Raji (cell line): ENCODE results near the gene LAMC2.

Source experiments
- POLR2A ChIP-seq: IDR thresholded peaks from 2 replicates; pipeline ENCODE4 v1.6.1; 2011; ENCODE audit warnings: low read depth, low read length, control low read depth; ENCODE audit not compliant: insufficient read depth

LAMC2 gene

DNA sequence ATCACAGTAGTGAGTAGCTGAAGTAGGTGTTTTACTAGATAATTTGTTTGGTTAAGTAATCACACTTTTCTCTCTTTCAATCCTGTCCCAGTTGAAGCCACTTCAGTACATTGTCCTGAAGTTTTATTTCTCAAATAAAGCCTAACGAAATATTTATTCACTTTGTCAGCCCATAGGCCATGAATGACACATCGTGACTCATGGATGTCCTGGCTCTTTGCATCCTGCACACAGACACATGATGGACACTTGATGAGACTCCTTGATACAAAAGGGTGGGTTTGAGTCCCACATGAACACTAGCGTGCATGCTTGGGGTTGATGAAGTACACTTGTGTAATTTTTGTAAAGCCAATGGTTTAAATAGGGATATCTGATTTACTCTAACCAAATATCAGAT, 22.7 kb upstream of the LAMC2 start:
- no peak for TF ChIP-seq POLR2A

DNA sequence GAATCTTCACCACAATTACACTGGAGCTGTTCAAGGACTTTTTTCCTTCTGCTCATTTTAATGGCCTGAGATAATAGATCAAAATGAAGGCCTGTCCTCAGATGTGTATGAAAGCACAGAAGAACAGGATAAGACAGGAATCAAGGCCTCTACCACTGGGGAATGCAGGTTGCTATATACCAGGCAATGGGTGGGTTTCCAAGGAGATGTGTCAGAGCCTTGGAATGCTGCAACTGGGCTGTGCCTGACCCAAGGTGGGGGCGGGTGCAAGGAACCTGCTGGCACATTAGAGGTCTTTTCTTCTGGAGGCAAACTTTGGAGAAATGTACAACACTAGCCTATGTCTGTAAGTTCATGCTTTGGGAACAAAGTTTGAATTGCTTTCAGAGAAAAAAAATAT, 21.7 kb upstream of the LAMC2 start:
- no peak for TF ChIP-seq POLR2A

DNA sequence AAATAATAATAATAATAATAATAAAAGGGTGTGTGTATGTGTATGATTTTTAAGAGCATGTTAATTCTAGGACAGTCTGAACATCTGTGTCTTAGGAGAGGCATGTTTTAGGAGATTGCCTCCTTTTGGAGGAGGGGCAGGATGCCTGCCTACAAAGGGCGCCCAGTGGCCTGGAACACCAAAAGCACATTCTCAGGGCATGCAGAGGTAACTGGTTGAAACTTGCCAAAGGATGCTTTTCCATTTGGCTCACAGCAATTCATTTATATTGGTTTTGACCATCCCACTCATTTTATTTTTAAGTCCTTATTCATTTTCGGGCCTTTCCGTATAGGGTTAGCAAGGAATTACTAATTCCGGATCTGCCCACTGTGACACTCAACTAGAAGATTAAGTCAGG, 21.1 kb upstream of the LAMC2 start:
- no peak for TF ChIP-seq POLR2A

DNA sequence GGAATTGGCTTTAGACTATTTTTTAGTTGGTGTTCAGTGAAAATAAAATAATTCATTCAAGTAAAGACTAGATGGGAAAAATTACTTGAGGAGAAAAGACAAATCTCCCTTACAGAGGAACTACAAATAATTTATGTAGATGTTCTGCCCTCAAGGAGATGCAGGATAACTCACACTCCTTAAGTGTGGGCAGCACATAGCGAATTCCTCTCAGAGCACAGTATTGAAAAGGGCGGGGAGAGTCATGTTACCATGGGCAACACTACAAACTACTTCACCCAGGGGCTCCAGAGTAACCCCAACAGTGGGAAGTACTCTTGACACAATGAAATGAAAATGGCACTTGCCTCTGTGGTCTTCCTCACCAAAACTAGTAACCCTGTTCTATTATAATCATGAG, 20.6 kb upstream of the LAMC2 start:
- no peak for TF ChIP-seq POLR2A

DNA sequence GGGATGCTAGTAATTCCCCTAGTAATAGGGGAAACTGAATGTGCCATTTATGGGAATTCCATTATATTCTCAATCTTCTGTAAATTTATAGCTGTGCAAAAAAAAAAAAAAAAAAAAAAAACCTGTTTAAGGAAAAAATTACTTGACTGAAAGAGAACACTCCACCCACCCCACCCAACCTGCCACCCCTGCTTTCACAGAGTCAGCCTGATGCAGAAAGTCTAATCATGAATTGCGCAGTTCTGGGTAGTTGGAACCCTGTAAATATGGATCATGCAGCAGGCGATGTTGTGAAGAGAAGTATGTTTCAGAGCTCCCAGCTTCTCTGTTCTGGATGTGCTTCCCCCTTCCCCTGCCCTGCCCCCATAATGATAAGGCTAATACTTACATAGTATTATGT, 19.6 kb upstream of the LAMC2 start:
- no peak for TF ChIP-seq POLR2A

DNA sequence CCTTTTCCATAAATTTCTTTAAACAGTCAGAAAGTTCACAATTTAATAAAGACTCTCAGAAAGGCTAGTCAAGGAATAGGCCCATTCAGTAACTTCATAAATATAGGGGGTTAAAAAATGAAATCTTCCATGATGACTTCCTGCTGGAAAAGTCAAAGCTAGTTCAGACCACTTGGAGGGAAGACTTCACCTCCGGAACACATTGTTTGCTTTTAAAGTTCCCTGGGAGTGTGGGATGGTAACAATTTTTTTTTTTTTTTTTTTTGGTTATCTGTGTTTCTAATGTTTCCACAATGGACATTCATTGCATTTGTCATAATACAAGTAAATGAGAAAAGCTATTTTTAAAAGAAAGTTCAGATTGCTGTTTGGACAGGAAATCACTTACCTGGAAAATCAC, 18.4 kb upstream of the LAMC2 start:
- TF ChIP-seq POLR2A, result no peak

DNA sequence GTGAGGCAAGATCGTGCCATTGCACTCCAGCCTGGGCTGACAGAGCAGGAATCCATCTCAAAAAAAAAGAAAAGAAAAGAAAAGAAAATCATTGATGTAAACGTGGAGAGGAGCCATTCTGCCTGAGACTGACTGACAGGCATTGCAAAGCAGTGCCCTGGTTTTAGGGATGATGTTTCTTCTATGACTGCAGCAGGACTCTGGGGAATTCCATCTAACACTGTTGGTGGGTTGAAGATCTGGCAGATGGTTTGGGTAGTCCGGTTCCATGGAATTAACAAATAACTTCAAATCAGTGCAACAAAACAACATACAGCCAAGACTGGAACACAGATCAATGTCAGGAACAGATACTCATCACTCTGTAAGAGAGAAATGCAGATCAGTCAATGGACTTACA, 17.8 kb upstream of the LAMC2 start:
- no peak for TF ChIP-seq POLR2A

DNA sequence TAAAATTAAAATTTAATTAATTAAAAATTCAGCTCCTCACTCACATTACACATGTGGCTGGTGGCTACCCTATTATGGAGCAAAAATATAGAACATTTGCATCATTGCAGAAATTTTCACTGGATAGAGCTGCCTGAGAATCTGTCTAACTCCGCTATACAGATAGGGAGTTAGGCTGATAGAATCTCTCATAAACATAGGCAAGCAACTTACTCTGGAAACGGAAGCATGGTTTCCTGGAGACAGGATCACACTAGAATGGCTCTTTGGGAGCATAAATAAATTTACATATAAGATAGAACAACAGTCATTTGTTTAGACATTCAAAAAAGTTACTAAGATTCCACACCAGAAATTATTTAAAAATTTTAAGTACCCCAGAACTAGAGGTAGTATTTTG, 12.2 kb upstream of the LAMC2 start:
- TF ChIP-seq POLR2A, result no peak

DNA sequence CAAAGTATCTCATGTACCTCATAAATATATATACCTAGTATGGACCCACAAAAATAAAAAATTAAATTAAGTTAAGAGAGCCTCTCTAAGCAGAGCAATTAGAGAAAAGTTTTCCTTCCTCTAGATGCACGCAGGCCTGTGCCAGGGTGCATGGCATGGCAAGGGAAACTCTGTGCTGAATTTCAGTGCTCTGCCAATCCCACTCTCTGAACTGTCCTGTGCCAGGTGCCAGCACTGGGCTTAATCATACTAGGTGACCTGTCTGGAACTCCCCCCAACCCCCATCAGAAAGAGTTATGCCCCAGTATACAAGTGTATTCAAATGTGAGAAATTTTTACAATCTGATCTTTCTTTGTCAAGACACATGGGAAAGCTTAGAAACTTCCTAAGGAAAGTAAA, 10.4 kb upstream of the LAMC2 start:
- no peak for TF ChIP-seq POLR2A

DNA sequence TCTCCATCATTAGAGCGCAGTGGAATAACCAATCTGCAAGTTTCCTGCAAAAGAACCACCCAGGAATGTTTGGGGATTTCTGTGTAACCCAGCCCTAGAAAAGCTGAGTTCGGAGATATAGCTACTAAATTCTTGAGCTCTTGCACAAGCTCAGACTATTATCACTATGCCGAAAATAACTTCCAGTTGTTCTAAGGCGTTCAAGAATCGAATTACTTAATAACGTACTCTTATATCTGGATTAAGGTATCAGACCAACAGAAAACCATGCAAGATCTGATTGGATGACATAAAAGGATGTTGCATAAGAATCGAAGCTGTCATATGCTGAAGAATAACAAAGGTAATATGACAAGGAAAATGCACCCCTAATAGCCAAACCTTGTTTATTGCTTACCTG, 7.5 kb upstream of the LAMC2 start:
- no peak for TF ChIP-seq POLR2A

DNA sequence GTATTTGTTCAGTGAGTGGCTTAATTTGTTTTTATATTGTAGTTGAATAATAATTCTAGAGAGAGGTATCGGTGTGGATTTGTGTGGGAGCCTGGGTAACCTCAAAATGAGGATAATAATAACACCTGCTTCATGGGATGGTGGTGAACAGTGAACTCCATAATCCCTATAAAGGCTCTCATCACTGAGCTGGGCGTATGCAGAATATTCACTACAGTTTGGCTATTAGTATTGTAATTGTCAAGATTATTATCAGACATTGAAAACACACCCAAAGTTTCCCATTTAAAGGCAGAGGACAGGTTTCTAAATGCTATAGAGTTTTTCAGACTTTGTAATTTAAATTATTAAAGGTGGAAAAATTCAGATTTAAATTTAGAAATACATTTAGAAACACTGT, 7.0 kb upstream of the LAMC2 start:
- no peak for TF ChIP-seq POLR2A

DNA sequence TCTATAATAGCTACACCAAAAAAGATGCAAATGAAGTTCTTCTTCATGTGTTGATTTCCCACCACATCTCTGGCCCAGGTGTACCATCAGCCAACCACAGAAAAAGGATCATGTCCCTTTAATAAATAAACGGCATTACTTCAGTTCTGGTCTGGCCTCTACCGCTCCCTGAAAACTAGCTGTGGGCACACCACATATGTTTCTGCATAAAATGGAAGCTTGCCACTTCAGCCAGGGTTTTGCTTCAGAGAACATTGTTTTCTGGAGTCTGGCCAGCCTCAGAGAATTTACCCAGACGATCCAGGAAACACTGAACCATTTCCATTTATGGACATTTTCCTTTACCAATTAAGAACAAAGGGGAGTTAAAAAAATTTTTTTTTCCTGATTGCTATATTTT, 5.8 kb upstream of the LAMC2 start:
- no peak for TF ChIP-seq POLR2A

DNA sequence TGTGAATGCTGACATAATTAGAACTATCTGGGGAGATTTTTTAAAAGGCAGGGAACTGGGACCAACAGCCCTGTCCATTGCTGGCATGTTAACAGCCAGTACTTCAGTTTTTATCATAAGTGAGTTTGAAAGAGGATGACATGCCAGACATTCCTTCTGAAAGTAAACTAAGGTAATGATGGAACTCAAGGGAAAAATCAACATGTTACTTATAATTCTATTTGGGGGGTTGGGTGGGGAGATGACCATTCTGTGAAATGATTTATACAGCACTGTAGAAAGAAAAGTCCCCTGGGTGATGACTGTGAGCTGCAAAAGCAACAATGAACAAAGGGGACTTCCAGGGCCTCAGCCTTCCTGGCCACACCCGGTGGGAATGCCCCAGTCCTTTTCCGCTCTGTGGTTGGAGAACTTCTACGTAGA, 5.4 kb upstream of the LAMC2 start:
- no peak for TF ChIP-seq POLR2A

DNA sequence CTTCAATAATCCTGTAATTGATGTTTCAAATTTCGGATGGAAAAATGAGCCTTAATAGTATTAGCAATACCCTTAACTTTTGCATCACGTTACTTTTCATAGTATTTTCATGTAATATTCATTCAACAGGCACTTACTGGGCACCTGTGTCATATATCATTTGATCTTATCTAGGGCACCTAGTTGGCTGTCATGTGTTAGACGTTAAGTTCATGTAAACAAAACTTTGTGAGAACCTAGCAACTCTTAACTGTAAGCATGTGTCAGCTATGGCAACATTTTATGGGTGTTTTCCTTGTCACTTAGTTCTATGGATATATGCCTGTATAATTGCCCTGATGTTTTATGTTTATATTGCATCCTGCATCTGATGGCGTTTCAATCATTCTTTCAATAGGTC, 777 bp downstream of the LAMC2 start:
- no peak for TF ChIP-seq POLR2A

DNA sequence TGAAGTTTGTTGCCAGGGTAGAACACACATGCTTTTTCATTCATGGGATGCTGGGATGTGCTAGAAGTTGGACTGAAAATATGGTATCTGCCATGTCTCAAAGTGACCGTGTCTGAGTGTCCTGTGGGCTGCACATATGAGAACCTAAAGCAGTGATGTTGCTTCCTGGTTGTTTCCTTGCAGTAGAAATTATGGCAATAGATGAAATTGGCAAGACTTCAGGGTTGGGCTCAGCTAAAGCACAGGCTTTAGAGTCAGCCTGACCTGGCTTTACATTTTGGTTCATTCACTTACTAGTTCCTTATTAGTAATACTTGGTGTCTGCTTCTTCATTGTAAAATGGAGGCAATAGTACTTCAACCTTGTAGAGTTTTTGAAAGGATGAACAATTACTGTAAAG, 2.2 kb downstream of the LAMC2 start:
- no peak for TF ChIP-seq POLR2A

DNA sequence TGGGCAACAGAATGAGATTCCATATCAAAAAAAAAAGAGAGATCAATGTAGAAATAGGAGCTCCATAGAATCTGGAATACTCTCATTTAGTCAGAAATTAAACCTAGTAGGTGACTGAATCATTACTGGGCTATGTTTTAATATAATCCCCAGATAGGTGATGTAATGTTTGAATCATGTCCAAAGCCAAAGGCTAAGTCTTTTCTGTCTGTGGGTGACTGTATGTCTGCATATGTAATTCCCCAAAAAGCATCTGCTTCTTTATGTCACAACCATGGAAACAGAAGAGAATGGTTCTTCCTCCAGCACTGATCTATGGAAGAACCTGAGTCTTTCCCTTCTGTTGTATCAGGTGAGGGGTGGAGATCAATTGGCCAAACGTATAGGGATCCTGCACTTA, 5.8 kb downstream of the LAMC2 start:
- TF ChIP-seq POLR2A, result no peak

DNA sequence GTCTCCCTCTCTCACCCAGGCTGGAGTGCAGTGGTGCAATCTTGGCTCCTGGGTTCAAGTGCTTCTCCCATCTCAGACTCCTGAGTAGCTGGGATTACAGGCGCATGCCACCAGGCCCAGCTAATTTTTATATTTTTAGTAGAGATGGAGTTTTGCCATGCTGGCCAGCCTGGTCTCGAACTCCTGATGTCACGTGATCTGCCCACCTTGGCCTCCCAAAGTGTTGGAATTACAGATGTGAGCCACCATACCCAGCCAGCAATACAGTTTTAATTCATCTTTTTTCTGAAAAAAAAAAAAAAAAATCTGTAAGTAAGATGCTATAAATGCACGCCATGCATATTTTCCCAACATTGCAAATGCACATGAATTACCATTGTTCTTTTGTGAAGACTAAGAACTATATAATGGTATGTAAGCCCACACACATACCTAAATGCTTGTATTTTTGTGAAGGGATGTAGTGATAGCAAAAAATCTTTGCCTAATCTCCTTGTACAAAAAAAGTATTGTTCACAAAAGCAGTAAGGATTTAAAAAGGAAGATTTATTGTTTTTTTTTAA, 8.0 kb downstream of the LAMC2 start:
- no peak for TF ChIP-seq POLR2A
